ENCODE data around the gene HOMEZ.
A peak's percentile ranks its signal among the peaks of the same experiment; 100 is the strongest.

Gene HOMEZ

GRCh38 chr14:23286020-23286901, at the start of gene HOMEZ:
TSS of gene HOMEZ (minus strand) at chr14:23286132. CDS start at chr14:23285952, 180 bp downstream.
- CTCF ChIA-PET: interaction anchor here (0.6 to 2.2 kb wide), 9 partner anchors 9 to 281 kb away, joined by 3 to 8 read pairs (median 3); partner anchors contain the start of gene AP1G2
- H3K36me3 ChIP-seq (ENCODE audit: control insufficient read depth in 2 of 2, insufficient read depth in 1 of 2, low read length in 2 of 2): peaks cover 0 to 3% of the 10 kb centered on the region in 2 experiments; a peak in 1 of 3 replicates
- peak within 1 kb of the TSS; percentile 96 for H3K27ac ChIP-seq (ENCODE audit: extremely low read depth, low read depth, low read length)
- H3K9me3 ChIP-seq (ENCODE audit: control insufficient read depth, insufficient read depth, low read depth, low read length): no peaks in the 10 kb centered on the region
- H3K4me1 ChIP-seq (ENCODE audit: control insufficient read depth, insufficient read depth, low read length): peaks cover 12% of the 10 kb centered on the region
- H3K4me3 ChIP-seq (ENCODE audit: low read depth, low read length): peak within 1 kb of the TSS; percentile 90
- POLR2A ChIA-PET: interaction anchor here (0.6 to 3.1 kb wide), 15 partner anchors 10 to 567 kb away, joined by 3 to 41 read pairs (median 5); partner anchors contain the start of genes BCL2L2, HAUS4, PABPN1 and PPP1R3E
- no peak for TF ChIP-seq HOXC10 (CRISPR knock-in tag; IDR thresholded peaks at IDR 0.05)
- peak; percentile 94 for TF ChIP-seq HIC1 (tag by site-specific recombination; IDR thresholded peaks at IDR 0.05)
- TF ChIP-seq KLF1 (tag by site-specific recombination; IDR thresholded peaks at IDR 0.05): peak; percentile 93
- no peak for TF ChIP-seq ZNF791 (tag by site-specific recombination; IDR thresholded peaks at IDR 0.05)
- no peak for TF ChIP-seq ZNF221 (tag by site-specific recombination; IDR thresholded peaks at IDR 0.05; ENCODE audit: borderline replicate concordance)
- peak; percentile 40; the same call in 1 of the 2 replicates for TF ChIP-seq ZNF513 (tag by site-specific recombination; IDR thresholded peaks at IDR 0.05)
- TF ChIP-seq ZNF148 (tag by site-specific recombination; IDR thresholded peaks at IDR 0.05; ENCODE audit: borderline replicate concordance): no peak
- TF ChIP-seq RBAK (tag by site-specific recombination; IDR thresholded peaks at IDR 0.05): no peak
- TF ChIP-seq INSM2 (tag by site-specific recombination; IDR thresholded peaks at IDR 0.05): no peak
- no peak for TF ChIP-seq ZNF133 (tag by site-specific recombination; IDR thresholded peaks at IDR 0.05)
- no peak for TF ChIP-seq ZNF777 (tag by site-specific recombination; IDR thresholded peaks at IDR 0.05; ENCODE audit: borderline replicate concordance)
- TF ChIP-seq PRDM1 (tag by site-specific recombination; IDR thresholded peaks at IDR 0.05): no peak
- TF ChIP-seq PRDM6 (tag by site-specific recombination; IDR thresholded peaks at IDR 0.05): no peak
- no peak for TF ChIP-seq ZSCAN5A (tag by site-specific recombination; IDR thresholded peaks at IDR 0.05)
- TF ChIP-seq ZNF121 (tag by site-specific recombination; IDR thresholded peaks at IDR 0.05): no peak
- no peak for TF ChIP-seq GLI4 (tag by site-specific recombination; IDR thresholded peaks at IDR 0.05)
- TF ChIP-seq ZNF560 (tag by site-specific recombination; IDR thresholded peaks at IDR 0.05; ENCODE audit: borderline replicate concordance): no peak
- TF ChIP-seq TRIM28 (IDR thresholded peaks at IDR 0.05; ENCODE audit: borderline replicate concordance, low read length): peak; percentile 82
- no peak for TF ChIP-seq ZSCAN4 (tag by site-specific recombination; IDR thresholded peaks at IDR 0.05)
- TF ChIP-seq ZNF114 (tag by site-specific recombination; IDR thresholded peaks at IDR 0.05): no peak
- TF ChIP-seq ZNF335 (tag by site-specific recombination; conservative IDR thresholded peaks at IDR 0.05): peak; percentile 77
- TF ChIP-seq ZNF785 (tag by site-specific recombination; IDR thresholded peaks at IDR 0.05): no peak
- no peak for TF ChIP-seq ZNF558 (tag by site-specific recombination; IDR thresholded peaks at IDR 0.05)
- TF ChIP-seq ZFP41 (tag by site-specific recombination; IDR thresholded peaks at IDR 0.05; ENCODE audit: borderline replicate concordance): no peak
- no peak; the same call in 1 of the 2 replicates for TF ChIP-seq KLF10 (tag by site-specific recombination; IDR thresholded peaks at IDR 0.05)
